GM19240 (cell line): ENCODE results near the gene AUTS2.

Experiments used
- DNase-seq: peaks from one replicate; pipeline ENCODE4 v3.0.0; 2011; ENCODE audit warnings: low spot score; ENCODE audit not compliant: insufficient read length

The AUTS2 gene

DNA sequence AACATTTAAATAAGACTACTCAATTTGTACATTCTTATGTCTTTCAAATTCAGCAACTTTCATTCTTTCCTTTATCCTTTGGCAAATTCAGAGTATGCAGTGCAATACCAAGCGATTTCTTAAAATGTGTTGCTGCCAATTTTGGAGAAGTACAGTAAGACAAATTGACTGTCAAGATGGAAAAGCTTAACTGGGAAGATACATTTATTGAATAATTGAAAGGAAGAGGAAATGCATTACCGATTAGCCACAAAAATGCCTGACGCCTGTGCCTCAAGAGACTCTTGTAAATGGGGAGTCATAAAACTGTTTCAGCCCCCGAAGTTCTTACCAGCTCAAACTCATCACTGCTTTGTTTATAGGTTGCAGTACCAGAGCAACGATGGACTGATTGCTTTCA, 1160.4 kb downstream of the AUTS2 start:
- DNase-seq: no peak

DNA sequence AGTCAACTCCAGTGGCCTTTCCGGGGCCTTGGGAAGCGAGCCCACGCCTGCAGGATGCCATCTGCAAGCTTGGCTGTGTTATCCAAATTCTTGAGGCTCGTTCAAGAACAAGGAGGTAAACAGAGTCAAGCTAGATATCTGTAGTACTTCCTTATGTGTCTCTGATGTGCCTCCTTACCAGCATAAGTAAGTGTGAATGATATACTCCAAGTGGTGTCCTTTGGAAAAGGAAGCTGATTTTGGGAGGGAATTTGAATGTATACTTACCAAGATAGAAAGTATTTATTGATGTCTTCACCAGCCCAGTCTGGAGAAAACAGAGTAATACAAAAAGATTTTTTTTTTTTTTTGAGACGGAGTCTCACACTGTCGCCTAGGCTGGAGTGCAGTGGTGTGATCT, 1161.4 kb downstream of the AUTS2 start:
- DNase-seq: no peak

DNA sequence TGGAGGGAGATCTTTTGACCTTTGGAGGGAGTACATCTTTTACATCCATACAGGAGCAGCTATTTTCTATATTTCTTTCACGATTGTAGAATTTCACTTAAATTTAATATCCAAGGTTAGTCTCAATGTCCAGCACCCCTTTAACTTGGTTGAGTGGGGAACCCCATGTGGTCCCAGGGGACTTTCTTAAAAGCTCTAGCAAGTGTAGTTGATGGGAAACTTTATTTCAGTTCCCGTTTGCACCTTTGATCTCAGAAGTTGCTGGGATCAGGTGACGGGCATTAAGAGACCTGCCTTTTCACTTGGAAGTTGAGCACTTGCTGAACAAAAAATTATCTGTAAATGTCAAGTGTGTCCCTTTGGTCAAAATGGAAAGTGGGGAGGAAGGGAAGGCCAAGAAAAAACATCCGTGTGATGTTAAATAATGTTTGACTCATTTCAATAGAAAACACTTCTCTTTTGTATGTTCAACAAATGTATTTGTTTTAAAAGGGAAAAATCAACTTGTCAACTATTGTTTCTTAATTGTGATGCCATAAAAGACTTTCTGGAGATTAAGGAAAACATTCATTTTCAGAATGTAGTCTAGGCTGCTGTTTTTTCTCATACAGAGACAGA, 1163.5 kb downstream of the AUTS2 start:
- no peak for DNase-seq

DNA sequence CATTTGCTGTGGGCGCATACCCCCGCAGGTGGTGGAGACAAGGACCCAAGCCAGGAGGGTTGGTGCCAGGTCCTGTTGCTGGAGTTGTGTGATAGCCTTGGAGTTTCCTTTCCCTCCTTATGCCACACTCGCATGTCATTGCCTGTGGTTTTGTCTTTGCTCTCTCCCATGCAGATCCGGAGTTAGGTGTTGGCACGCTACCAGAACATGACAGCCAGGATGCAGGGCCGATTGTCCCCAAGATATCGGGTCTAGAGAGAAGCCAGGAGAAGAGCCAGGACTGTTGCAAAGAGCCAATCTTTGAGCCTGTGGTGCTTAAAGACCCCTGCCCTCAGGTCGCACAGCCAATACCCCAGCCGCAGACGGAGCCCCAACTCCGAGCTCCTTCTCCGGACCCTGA, 1164.4 kb downstream of the AUTS2 start:
- DNase-seq: no peak

DNA sequence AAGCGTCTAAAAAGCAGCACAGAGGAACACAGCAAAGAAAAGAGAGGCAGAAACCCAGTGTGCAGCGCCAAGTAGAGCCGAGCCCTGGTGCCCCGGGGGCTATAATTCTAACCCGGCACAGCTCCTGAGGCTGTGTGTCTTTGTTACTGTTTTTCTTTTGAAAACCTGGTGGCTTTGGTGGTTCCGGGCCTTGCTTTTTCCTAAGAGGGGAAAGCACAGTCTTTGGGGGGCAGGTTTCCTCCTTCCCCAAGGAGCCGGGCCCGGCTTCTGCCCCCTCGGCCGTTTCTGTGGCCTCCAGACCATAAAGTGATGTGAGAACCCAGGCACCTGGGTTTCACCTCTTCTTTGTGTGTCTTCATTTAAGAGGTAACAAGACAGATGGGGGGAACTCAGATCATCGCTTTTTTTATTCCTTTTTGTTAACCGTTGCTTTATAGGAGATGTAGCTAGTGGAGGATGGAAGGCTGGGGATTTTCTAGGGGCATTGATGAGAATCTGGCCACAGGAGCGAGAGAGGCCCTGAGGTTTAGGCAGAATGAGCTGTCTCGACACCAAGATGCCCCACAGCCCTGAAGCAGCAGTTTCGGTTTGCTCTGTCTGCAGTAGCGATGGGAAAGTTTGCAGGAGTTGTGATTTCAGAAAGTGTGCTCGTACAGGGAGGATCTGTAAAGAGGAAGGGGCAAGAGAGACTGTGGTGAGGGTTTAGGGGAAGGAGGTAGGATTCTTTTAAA, 1165.9 kb downstream of the AUTS2 start:
- DNase-seq: peak; percentile 33

DNA sequence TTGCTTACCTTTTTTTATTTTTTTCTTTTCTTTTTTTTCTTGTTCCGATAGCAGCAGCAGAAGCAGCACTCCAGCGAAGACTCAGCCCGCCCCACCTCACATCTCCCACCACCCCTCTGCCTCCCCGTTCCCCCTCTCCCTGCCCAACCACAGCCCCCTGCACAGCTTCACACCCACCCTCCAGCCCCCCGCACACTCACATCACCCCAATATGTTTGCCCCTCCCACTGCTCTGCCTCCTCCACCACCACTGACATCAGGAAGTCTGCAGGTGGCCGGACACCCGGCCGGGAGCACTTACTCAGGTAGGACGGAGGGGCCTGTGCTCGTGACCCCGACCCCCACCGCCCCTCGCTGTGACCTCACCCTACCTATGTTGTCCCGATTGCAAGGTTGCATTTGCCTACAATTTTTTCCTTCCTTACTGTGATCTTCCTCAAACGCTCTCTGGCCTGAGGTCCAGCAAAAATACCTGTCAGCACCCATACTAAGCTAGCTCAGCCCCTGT, 1166.5 kb downstream of the AUTS2 start:
- no peak for DNase-seq

DNA sequence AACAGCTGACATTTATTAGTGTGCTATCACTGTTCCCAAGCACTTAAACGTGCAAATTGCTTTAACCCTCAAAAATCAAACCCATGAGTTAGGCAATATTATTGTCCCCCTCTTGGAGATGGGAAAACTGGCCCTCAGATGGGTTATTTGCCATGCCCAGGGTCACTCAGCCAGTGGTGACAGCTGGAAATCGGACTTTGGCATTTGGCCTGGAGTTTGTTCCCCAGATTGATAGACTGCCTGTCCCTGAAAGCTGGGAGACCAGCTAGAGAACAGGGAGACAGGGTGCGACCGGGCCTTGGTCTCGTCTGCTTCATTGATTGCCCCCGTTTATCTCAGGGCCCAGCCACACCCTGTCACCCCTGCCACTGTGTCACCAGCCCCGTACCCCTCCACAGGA, 1167.4 kb downstream of the AUTS2 start:
- no peak for DNase-seq

DNA sequence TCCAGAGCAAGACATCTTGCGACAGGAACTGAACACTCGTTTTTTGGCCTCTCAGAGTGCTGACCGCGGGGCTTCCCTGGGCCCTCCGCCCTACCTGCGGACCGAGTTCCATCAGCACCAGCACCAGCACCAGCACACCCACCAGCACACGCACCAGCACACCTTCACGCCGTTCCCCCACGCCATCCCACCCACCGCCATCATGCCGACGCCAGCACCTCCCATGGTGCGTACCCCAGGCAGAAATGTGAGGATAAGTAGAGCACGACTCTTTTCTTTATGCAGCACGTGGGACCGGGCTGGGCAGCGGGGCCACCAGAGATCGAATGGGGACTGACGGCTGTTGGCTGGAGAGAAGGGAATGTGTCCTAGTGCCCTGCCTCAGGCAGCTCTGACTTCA, 1167.8 kb downstream of the AUTS2 start:
- DNase-seq: no peak

DNA sequence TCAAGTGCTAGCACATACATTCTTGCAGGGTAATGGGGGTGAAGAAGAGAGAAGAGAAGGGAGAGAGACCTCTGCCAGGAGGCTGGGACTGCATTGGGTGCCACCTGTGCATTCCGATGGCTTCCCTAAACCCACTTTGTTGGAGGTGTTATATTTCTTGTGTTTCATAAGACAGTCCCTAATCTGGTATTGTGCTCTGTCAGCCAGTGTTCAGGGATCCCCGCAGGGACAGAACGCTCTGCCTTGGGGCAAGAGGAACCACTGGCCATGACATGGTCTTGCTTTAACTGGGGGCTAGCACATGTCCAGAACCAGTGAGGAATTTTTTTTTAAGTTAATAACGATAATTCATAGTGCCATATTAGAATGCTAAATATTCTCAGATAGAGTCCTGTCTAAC, 1168.4 kb downstream of the AUTS2 start:
- no peak for DNase-seq

DNA sequence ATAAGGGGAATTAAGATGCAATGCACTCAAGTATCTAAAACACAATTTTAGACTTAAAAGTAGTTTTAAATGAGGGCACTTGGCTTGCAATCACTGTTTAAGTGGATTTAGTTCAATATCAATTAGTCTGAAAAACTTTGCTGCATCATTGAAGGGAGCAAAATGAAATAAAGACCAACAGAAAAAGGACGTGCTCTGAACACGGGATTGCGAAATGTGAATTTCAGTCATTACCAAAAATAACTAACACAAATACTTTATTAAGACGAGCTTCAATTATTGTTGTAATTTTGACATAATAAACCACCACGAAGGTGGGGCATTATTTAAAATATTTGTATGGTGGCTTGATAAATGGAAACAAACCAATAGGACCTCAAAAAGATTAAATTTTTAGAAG, 1171.9 kb downstream of the AUTS2 start:
- DNase-seq: no peak

DNA sequence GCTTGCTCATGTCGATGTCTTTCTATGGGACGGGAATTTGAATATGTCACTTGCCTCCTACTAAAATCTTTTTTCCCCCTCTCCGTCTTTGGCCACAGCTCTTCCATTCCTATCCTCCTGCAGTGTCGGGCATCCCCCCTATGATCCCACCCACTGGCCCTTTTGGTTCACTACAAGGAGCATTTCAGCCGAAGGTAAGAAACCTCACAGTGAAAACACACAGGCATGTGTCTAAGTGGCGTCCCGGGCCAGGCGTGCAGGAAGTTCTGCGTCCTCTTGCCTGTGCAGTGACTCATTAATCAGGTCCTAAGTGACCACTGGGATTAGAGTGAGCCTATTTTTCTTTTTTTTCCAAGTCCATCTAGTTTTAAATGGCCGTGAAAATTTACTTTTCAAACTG, 1173.2 kb downstream of the AUTS2 start:
- no peak for DNase-seq

DNA sequence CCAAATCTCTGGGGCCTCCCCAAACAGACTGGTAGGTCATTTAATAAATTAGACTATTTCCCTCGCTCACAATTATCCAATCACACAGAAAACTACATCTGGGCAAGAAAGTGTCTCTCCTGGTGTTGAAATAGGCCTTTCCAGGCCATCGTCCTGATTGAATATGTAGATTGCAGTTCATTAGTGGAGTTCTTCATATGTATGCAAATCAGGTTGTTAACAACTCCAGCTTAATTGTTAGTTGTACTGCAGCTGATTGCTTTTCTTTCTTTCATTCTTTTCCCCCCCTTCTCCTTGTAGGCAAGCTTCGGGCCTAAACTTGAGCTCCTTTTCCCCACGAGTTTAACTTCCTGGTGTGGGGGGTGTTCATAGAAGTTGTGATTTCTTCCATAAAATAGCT, 1174.6 kb downstream of the AUTS2 start:
- DNase-seq: no peak

DNA sequence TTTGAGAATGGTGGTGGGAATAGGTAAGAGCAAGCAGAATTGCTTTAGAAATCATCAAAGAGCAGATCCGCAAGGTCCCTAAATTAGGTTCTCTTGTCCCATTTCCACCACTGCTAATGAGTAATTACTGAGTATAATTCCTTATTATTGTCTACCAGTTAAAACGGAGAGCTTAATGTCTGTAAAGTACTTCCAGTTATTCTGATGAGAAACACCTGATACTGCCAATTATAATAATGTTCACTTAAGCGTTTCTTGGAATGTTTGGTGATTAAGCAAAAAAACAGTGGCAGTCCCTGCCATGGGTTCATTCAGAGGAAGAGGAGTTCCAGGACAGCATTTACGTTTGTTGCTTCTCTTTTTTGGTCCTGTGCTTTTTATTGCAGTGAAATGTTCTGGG, 1175.1 kb downstream of the AUTS2 start:
- DNase-seq: no peak

DNA sequence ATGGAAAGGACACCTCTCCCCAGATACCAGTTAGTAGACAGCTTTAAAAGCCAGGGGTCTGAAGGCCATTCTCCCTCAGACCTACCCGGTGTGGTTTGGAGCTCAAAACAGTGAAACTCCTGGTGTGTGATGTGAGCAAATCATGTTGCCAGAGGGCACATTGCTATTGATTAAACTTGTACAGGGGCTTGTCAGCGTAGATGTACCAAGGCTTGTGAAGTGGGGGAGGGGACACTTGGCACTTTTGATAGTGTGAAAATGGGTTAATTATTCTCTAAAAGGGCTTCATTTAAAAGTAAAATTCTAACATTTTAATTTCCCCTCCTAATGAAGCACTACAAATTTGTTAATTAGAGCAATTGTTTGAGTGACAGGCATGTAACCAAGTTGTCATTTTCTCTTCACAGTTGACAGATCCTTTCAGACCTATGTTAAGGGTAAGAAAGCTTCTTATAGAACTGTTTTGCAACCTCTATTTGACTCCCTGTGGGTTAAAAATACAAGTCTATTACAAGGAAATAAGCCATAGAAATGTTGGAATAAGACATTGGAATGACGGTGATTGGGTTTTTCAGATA, 1176.8 kb downstream of the AUTS2 start:
- DNase-seq: no peak

DNA sequence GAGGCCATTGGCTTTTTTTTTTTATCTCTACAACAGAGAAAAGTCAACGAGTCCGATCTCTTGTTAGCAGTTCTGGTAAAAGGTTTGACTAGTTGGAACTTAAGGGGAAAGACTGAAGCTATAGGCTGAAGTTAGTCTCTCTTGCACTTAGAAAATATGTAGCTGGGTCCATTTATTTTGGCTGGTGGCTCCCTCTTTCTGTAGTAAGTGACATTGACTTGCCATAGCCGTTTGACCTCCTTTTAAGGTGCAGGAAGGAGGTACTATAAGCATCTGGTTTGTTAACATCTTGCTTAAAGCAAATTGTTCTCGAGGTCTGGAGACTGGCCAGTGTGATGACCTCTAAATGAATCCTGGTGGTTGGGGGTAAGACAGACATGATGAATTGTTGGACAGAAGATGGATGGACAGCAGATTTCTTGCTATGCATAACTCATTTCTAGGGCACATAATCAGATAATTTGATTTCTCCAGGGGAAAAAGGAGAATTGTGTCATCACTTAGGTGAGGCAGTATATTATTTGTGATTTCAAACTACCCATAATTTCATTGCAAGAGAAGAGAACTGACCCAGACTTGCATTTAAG, 1177.4 kb downstream of the AUTS2 start:
- DNase-seq: no peak

DNA sequence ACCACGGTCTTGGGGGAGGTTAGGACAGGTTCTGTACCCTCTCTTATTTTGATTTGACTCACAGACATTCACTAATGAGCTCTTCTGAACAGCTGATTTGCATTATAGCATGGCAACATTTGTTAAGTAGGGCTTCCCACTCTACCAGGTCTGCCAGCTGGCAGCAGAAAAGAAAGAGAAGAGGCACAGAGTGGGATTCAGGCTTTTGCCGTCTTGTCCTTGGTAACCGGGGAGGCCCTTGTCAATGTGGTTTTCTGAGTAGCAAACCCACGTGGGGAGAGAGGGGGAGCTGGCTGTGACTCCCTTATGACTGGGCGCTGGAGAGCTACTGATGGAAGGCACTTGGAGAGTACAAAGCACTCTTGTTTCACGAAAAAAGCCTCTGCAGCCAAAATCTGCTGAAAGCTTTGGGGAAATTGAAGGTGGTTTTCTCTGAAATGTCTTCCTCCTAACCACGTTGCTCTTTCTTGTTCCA, 1178.4 kb downstream of the AUTS2 start:
- DNase-seq: no peak

DNA sequence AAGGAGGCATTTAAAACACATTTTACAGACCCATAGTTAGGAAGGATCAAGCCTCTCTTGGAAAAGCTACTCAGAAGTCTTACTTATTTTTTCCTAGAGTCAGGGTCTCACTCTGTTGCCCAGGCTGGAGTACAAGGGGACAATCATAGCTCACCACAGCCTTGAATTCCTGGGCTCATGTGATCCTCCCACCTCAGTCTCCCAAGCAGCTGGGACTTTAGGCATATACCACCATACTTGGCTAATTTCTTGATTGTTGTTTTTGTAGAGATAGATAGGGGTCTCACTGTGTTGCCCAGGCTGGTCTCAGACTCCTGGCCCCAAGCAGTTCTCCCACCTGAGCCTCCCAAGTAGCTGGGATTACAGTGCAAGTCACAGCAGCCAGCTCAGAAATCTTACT, 1179.0 kb downstream of the AUTS2 start:
- DNase-seq: no peak

DNA sequence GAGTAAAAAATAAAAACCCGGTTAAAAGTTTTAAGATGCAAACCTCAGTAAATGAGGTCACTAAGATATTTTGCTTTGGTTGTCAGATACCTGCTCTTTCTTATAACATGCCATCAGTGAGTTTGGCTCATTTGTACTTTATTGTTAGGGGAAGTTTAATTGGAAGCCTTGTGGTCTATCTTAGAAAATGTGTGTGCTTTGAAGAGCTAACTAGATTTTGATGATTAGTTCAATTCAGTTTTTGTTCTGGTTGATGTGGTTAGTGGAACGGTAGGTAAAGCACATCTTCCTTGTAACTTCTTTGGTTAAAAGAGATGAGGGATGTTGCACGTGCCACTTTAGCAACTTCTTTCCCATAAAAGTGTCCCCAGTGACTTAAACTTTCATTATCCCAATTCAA, 1180.3 kb downstream of the AUTS2 start:
- no peak for DNase-seq

DNA sequence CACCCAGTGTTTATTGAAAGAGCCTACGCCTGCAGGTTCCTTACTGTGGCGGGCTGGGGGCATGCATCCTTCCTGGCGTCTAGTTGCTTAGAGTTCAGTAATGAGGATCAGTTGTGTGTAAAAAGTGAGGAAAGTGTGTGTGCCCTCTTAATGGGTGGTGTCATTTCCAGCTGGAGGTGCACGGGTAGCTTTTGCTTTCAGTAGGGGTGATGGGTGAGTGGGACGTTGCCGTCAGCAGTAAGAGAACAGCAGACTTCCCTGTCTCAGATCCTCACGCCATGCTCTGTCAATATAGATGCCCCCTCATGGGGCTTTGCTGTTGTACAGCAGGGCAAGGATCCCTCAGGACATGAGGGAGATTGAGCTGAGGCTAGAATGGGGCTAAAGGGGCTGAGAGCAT, 1181.0 kb downstream of the AUTS2 start:
- no peak for DNase-seq

DNA sequence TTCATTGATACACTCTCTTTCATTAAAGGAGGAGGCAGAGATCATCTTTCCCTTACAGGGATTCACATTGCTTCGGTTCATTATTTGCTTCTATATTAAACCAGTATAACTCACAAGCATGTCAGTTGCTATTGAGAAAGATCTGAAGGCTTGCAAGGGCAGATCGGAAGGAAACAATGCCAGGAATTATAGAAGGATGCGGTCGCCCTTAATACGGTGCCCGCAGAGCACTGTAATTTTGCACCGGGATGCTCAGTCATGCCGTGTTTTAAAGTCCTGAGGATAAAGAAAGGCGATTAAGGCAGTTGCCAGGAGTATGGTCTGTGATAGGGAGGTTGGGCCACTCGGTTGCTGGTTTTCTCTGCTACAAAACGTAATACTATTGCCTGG, 1183.6 kb downstream of the AUTS2 start:
- DNase-seq: no peak

DNA sequence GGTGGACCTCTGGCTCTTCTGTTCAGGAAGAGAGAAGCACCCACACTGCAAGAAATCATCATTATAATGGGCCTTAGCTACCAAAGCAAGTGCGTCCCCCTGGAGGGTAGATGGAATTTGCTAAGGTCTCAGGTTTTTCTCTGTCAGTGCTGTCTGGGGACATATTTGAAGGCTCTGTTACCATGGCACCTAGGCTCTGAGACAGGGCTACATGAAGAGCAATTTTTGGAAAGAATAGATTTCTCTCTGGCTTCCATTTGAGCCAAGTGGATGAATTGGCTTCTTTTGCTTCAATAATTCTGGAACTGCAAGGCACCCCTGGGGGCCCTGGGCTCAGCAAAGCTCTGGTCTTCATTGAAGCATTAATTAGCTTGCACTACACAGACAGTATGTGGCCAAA, 1184.5 kb downstream of the AUTS2 start:
- no peak for DNase-seq

DNA sequence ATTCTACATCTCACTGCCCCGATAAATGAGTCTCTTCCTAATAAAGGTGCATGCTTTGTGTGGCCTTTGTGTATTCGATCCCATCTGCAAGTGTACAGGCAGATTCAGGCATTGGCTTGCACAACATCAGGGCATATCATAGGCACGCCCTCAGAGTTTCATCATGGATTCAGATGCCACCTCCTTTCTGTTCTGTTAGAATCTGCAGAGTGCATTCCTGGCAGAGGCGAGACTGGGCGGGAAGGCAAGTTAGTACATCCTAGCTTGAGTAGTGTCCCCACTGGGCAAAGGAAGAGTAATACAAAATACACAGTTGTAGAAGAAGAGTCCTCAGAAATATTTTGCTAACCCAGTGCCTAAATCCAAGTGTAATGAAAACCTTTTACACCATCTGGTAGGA, 1187.2 kb downstream of the AUTS2 start:
- DNase-seq: no peak
